ENCODE data around the gene GAB2. TPM values are rescaled to one million over a fixed set of nuclear protein-coding genes. Genes with fewer than 3 reads are reported as not detected.

Gene GAB2
- total and polyA plus RNA-seq, 12 donors: 2.4 to 22.4 (median 16.2) TPM

GRCh38 chr11:78347956-78348355, 69.7 kb downstream of the GAB2 start:
- Histone ChIP-seq H3K9me3 (replicated peaks in 1 of 3) (no peaks in the 10 kb centered on the region), H3K36me3 (replicated peaks in 1 of 2) (no peaks in the 10 kb centered on the region), H3K4me3 (no peak overlapping the region), H3K4me1 (replicated peaks in 1 of 2) (peaks cover 12 to 73% of the 10 kb centered on the region in 2 donors), H3K27me3 (no peaks in the 10 kb centered on the region), H3K27ac (no peak overlapping the region)
- intact Hi-C loops (cut with DNase I): no loop called here
- TF ChIP-seq CTCF (IDR thresholded peaks at IDR 0.05): no peak
- TF ChIP-seq POLR2A (IDR thresholded peaks at IDR 0.05): no peak
- DNase-seq: no peak

DNA sequence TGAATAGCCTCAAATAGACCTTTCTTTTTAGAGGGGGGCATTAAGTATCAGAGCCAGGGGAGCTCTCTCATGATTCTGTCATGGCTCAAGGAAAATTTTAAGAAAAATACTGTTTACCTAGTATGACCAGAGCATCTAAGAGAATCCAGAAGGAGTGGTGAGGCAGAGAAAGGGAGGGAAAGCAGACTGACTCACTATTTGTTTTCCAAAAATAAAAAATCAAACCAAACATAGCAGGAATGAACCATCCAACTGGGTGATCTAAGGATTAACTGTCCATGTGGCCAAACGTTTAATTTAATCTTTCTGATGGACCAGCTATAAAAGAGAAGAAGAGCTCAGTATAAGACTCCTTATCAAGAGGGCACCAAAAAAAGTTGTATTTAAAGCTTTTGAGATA, 70.8 kb downstream of the GAB2 start:
- Histone ChIP-seq H3K4me1 (replicated peaks in 1 of 2) (peaks cover 12 to 61% of the 10 kb centered on the region in 2 donors), H3K36me3 (replicated peaks in 1 of 2) (no peaks in the 10 kb centered on the region), H3K4me3 (no peak overlapping the region), H3K27me3 (no peaks in the 10 kb centered on the region), H3K27ac (no peak overlapping the region), H3K9me3 (replicated peaks in 1 of 3) (no peaks in the 10 kb centered on the region)
- 64 to 74% (median 71%) methylated on average over 1 of the region's 1 CpG for WGBS, 4 donors
- intact Hi-C loops (cut with DNase I): no loop called here
- TF ChIP-seq CTCF (IDR thresholded peaks at IDR 0.05): no peak
- TF ChIP-seq POLR2A (IDR thresholded peaks at IDR 0.05): no peak
- no peak for DNase-seq

GRCh38 chr11:78345450-78345849, 72.2 kb downstream of the GAB2 start:
- Histone ChIP-seq H3K9me3 (replicated peaks in 1 of 3) (no peaks in the 10 kb centered on the region), H3K36me3 (replicated peaks in 1 of 2) (no peaks in the 10 kb centered on the region), H3K4me1 (replicated peaks in 1 of 2) (peaks cover 12 to 48% of the 10 kb centered on the region in 2 donors), H3K4me3 (no peak overlapping the region), H3K27me3 (no peaks in the 10 kb centered on the region), H3K27ac (no peak overlapping the region)
- no peak for TF ChIP-seq POLR2A (IDR thresholded peaks at IDR 0.05)
- TF ChIP-seq CTCF (IDR thresholded peaks at IDR 0.05): no peak
- intact Hi-C loops (cut with DNase I): no loop called here
- no peak for DNase-seq
- 82 to 93% (median 91%) methylated on average over 3 of the region's 3 CpGs for WGBS, 4 donors

- H3K4me3 ChIP-seq: no peak overlapping the region
- H3K27ac ChIP-seq: no peak overlapping the region
- no peak for DNase-seq
- TF ChIP-seq POLR2A (IDR thresholded peaks at IDR 0.05): no peak
- TF ChIP-seq CTCF (IDR thresholded peaks at IDR 0.05): no peak
- intact Hi-C loops (cut with DNase I): no loop called here
- H3K27me3 ChIP-seq: no peaks in the 10 kb centered on the region
- H3K9me3 ChIP-seq (replicated peaks in 1 of 3): no peaks in the 10 kb centered on the region
- H3K36me3 ChIP-seq (replicated peaks in 1 of 2): no peaks in the 10 kb centered on the region
- 93 to 100% (median 96%) methylated on average over 2 of the region's 2 CpGs for WGBS, 4 donors
- peaks cover 6 to 40% of the 10 kb centered on the region in 2 donors for H3K4me1 ChIP-seq (replicated peaks in 1 of 2)
Observed at GRCh38 chr11:78344676-78345075, 72.9 kb downstream of the GAB2 start.

All from adrenal gland (tissue), 12 donors.